GM18858 (cell line): ENCODE results near the gene CCDC68.

Experiments
- ATAC-seq: cut with Tn5 transposase; IDR thresholded peaks from one replicate; pipeline ENCODE4 v1.9.1; 2021; ENCODE audit not compliant: unreplicated experiment

The CCDC68 gene

DNA sequence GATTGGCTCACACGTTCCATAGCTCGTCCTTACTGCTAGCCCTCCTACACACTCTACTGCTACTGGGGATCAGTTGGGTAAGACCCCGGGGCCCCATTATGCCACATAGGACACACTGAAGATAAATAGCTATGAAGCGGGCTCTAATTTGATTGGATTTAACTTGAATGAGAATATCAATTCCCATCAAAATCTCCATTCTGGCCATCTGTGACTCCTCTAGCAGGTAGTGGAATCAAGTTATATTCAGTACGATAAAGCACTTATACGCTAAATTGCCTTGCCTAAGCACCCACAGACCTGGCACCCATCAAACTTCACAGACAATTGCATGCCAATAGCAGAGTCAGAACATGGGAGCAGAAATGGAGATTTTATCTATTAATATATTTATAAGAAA, 39.8 kb downstream of the CCDC68 start:
- ATAC-seq, result no peak

DNA sequence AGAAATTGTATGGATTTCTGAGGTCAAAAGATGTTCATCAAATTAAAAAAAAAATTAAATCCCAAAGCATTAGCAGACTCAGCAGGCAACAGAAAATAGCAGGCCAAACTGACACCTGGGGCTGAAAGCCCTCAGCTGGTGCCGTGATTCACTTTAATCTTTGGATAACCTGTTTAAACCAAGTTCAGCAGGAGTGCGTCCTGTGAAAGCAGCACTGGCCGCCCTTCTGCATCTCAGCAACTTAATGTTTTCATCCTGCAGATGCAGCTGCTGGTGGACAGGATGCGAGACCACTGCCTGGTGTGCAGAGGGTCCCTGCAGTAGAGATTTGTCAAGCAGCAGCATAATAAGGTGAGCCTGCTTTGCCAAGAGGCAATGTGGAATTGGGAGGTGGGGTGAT, 41.2 kb downstream of the CCDC68 start:
- no peak for ATAC-seq

DNA sequence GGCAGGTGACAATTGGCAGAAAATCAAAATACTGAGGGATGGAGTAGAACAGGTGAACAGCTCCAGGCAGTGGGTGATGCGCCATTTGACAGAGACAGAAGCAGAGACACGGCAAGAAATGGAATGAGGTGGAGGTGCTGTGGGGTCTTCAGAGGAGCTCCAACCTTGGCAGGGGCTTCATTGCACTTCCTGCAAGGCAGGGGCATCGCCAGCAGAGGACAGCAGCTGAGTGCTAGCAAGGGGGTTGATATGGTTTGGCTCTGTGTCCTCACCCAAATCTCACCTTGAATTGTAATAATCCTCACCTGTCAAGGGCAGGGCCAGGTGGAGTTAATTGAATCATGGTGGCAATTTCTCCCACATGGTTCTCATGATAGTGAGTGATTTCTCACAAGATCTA, 42.8 kb downstream of the CCDC68 start:
- no peak for ATAC-seq

DNA sequence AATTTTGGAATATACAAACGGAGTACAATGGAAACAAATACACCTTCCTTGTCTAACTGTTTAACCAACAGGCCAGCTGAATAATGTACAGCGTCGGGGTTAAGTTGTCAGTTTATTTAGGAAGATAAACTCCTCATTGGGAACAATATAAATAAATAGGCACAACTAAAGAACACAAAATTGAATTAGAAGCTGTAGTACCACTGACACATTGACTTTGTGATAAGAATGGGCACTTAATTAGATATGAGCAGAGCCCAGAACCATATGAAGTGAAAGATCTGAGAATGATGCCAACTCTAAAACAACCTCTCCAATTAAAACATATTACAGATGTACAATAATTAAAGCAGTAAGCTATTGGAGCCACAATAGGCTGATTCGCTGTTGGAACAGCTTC, 44.4 kb downstream of the CCDC68 start:
- no peak for ATAC-seq

DNA sequence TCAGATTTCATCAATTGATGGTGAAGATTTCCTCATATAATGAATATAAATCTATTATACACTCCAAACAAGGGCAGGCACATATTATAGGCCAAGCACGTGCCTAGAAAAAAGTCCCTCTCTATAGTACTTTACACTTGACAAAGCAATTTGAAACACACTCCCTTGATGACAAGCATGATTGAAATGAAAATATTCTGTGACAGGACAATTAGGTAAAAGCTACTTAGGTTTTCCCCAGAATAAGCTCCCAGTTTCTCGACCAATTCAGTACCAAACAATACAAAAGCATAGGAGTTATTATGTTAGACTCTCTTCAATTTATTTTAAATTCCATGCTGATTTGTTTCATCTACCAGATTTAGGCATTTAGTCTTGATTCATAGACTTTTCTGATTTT, 47.7 kb downstream of the CCDC68 start:
- no peak for ATAC-seq

DNA sequence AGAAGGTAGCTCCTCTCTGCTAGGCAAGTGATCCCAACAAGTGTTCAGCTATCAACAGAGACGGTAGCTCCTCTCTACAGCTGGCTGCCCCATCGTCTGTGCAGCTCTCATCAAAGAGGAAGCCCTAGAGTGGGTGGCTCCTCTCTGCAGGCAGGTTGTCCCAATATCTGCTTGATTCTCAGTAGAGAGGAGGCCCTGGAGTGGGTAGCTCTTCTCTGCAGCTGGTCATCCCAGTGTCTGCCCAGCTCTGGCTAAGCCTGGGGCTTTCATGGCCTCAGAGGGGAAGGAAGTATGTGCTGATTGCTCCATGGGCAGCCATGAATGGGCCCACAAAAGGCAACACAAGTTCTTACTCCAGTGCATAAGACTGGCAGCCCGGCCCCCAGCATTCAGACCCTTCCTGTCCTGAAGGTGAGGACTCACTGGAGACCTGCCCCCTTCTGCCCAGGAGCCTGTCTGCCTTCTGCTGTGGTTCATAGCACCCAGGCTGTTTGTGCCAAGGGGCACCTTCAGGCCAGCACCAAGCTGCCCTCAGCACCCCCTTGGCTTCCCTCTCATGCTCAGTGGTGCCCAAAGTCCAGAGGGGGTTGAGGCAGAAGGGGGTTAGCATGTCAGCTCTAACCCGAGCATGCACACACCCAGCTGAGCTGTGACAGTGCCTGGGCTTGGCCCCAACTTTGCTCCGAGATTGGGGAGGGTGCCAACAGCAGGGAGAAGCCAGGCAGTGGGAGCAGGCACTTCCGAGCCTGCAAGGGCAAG, 48.9 kb downstream of the CCDC68 start:
- ATAC-seq, result no peak

DNA sequence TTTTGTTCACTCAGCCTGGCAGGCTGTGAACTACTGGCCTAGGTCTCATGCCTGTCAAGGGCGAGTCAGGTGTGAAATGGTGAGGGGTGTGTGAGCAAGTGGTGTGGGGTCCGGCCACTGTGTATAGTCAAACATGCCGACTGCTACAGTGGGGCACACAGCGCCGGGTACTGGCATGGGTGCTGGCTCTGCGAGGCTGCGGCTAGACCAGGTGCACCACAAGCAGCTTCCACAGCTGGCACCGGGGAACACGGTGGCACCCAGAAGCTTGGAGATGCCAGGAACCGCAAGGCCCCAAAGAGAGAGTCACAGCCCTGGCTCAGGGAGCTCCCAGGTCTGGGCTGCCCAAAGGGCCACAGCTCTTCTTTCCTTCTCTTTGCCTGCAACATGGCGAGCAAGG, 49.7 kb downstream of the CCDC68 start:
- no peak for ATAC-seq

DNA sequence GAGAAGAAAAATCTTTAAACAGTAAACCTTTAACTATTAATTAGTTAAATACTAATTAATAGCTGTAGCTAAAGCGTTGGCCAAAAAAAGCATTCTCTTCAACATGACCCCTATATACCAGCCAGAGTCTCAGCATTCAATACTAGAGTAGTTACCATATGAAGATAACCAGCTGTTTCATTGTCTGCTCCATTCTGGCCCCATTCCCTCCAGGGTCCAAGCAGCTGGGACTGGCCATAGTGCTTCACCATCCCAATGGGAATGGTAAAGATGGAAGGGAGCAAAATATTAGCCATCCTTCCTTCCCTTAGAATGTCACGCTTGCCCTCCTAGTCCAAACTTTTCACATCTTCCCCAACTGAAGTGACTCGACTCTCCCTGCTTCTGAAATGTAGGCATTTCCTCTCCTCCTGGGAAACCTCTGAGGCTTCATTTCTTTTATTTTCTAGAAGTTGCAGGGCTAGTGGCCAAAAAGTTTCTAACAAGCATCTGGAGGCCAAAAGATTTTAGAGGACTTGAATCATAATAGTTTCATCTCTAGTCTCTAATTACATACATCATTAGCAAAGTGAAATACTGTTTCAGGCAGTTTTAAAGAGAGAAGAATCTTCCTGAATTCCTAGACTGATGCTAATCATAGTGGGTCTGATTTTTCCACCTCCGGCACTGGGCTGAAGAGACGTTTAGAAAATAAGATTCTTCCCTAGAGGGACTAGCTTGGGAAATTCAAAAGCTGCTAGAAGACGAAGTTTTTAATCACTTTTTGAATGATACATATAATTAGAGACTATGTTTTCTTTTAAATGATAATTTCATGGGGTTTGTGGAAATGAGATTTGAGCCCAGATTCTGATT, 52.7 kb downstream of the CCDC68 start:
- no peak for ATAC-seq

DNA sequence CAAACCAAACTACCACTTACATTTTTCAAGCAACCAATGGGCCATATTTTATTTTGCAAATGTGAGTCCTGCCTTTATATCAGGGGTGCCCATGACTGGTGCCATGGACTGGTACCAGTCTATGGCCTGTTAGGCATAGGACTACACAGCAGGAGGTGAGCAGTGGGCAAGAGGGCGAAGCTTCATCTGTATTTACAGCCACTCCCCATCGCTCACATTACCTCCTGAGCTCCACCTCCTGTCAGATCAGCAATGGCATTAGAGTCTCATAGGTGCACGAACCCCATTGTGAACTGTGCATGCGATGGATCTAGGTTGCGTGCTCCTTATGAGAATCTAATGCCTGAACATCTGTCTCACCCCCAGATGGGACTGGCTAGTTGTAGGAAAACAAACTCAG, 53.6 kb downstream of the CCDC68 start:
- ATAC-seq, result no peak

DNA sequence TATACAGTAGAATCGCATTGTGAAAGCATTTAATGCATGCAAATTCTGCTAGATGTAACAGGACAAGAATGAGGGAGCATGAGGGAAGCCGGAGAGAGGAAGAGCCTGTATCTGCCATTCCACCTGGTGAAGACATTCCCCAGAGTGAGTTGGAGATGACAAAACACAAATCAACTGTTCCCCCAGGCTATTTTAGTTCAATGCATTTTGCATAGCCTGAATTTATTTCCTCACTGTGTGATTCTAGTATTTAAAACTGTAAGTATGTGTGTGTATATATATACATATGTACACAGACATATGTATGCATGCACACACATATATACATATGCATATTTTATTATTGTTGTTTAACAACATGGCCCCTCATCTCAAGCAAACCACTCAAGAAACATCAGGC, 54.7 kb downstream of the CCDC68 start:
- ATAC-seq, result no peak

DNA sequence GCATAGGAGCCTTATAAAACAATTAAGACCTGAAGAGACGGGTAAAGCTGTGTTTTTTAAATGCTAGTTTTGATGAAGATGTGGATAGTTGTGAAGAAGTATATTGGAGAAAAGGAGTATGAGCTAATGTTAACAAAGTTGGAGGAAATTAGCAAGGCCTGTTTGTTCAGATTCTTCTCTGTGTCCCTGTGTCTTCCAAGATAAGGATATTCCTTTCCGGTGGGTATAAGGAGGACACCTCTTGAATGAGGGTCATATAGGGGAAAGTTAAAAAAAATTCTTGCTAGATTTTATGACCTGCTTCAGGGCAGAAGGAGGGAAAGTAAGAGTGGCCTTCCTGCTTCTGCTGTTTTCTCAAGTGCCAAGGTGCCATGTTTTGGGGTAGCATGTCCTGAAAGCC, 59.0 kb downstream of the CCDC68 start:
- no peak for ATAC-seq

DNA sequence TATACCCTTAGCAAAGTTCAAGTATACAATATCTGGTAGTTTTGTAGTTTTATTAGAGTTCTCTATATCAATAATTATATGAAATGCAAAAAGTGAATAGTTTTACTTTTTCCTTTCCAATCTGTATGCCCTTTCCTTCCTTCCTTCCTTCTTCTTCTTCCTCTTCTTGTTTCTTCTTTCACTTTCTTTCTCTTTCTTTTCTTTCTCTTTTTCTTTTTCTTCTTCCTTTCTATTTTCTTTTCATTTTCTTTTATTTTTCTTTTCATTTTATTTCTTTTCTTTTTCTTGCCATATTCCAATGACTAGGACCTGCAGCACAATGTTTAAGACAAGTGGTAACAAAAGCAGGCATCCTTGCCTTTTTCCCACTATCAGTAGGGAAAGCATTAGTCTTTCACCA, 59.8 kb downstream of the CCDC68 start:
- no peak for ATAC-seq

DNA sequence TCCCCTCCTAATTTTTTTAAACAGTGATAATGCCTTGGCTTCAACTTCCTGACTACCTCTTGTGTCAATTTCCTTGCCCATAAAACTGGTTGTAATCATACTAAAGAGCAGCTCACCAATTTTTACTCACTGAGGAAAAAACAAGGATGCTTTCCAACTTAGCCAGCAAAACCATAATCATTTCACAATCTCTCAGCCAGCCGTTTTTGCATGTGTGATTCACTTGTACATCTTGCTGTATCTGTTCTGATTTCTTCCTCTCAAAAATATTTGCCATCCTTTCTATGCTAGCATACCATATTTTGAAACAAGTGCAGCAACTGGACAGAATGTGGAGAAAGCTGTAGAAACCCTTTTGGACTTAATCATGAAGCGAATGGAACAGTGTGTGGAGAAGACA, 70.3 kb downstream of the CCDC68 start:
- ATAC-seq, result no peak

DNA sequence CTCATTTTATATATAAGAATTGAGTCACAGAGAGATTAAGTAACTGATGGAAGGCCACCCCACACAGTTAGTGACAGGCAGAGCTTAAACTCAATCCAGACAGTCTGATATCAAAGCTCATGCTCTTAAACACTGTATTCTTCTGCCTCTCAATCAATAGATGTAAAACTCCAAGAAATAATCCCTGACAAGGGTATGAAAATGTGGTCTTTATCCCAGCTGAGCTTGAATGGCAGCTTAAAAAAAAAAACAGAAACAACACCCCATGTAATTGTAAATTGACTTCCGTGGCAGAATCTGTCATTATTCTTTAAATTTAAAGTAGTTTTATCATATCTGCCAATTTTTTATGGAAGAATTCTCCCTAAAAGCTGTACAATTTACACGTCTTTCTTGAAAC, 70.9 kb downstream of the CCDC68 start:
- ATAC-seq, result no peak

DNA sequence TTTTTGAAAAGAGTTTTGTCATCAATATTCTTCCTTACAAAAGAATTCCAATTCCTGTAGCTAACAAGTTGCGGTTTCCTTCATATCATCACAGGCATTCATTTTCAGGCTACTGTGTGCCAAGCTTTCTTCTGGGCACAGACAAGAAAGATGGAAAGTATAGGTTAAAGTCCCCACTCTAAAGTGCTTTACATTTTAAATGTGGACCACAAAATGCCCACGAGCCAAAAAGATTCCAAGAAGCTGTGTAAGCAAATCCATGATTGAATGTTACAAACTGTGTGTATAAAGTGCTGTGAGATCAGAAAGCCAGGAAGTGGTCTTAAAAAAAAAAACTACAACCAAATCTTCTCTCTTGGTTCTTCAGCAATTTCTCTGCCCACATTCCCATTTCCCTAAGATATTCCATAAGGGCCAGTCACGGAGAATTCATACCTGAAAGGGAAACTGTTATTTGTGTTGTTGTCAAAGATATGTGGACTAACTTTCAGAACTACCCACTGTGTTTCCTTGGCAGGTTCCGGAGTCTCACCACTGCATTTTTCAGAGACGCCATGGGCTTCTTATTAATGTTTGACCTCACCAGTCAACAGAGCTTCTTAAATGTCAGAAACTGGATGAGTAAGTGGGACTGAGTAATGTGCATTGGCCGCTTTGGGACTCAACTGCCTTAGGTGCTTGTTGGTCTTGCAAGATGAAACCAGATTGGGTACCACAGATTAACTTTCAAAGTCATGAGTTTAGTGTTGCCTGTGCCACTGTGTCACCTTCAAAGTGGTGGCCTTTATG, 75.3 kb downstream of the CCDC68 start:
- ATAC-seq, result no peak

DNA sequence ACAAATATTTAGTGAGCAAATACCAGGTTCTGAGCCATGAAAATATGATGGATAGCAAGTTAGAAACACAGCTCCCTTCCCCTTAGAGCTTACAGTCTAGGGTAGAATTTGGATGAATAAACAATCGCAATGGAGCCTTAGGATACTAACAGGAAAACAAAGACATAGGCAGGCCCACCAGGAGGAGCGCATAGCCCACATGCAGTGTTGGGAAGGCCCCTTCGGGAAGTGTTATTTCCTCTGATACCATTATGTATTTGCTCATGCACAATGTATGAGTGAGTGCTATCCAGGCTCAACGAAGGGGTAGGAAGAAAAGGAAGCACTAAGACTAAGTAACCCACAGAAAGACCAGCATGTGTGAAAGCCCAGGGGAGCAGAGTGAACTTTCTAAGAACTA, 76.9 kb downstream of the CCDC68 start:
- ATAC-seq, result no peak

DNA sequence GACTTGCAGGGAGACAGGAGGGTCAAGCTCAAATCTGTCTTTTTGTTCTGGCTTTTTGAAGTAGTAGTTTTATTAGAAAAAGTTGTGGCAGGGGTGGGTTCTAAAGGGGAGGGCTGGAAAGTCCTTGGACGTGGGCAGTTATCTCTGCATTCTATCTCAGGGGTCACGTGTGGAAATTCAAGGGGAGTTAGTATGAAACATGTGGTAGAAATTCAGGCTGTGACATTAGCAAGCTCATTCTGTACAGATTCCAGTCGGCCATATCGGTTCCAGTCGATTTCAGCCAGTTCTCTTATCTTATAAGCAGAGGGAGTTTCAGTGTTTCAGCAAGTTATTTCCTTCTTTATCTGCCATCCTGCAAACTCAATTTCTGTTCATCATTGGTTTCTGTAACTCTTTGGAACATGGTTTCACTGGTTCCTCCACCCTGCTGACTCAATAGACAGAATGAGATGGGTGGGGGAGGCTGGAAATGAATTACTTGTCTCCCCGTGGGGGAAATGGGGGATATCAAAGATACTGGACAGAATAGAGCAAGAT, 78.0 kb downstream of the CCDC68 start:
- no peak for ATAC-seq

DNA sequence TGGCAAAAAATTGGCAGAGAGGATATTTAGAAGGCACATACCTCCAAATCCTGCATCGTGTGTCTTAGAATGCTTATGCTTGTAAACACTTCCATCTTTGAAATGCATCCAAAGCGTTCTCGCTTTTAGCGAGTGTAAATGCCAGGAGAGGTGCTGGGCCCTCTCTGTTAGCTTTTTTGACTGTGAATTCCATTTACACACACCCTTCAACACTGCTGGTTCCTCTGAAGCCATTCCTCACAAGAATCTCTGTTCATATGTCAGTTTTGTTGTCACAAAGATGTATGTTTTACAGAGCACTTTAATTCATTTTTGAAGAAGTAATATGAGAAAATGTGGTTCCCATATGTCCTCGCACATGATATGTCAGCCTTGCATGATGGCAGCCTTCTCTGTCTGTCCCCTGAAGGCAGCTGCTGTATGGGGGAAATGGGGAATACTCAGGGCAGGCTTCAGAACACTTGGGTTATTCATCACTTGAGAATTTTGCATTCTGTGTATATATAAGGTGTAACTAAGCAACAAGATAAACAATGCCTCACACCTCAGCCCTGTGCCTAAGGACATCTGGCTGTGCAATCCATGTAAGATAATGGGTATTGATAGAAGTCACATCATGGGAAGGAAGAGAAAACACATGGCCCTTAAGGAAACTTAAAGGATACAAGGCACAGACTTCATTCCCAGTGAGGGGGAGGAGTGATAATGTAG, 78.7 kb downstream of the CCDC68 start:
- ATAC-seq, result no peak

DNA sequence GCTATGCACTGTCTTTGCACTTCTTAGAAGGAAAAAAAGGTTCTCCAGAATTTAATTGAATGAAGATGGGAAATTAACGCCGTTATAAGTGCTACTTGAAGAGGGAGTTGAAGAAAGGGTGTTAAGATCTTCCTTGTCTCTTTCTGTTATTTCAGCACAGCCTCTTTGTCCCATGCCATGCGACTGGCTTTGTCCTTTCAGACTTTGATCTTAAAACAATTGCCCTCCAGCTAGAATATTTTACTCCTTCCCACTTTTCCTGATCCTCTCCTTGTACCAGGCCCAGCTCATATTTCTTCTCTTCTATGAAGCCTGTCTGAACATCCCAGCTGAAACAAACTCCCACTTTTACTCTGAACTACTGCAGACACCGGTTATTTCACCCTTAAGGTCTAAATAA, 79.6 kb downstream of the CCDC68 start:
- ATAC-seq, result no peak

DNA sequence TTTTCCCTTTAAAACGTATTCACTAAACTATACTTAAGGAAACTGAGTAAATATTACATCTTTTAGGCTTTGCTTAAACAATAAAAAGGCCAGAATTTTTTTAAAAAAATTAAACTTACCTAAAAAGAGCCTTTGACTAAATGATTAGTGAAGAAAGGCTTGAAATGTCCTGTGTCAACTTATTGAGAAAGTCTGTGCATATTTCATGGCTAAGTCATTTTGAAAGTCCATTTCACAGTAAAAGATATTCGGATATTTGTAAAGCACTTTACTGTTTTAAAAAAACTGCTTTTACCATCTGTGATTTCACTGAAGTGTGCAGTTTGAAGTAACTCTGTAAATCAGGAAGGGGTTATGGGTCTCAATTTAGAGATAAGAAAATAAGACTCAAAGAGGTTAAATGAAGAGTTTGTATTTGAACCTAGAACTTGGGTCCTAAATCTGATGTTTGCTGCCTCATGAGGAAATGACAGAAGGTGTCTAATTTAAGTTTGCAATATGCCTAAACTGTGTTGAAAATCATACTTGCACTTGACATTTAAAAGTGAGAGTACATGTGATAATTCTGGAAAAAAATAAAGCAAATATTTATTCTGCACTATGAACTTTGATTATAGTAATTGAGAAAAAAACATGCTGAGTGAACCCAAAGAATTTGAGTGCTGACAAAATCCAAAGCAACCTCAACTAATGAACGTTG, 80.5 kb downstream of the CCDC68 start:
- ATAC-seq, result no peak
